ENCODE data around the gene SMARCE1.
"Not testable (repeated sequence)": the region's sequence is repeated elsewhere in the genome, so short reads cannot be mapped to it uniquely, and the experiment has no call there.

The SMARCE1 gene

GRCh38 chr17:40598619-40599467, 48.8 kb downstream of the SMARCE1 start:
- Mint-ChIP-seq H3K4me3 (peak overlapping the region; percentile 22), H3K27ac (peak overlapping the region; percentile 94), H3K9me3 (peaks cover 7% of the 10 kb centered on the region), H3K4me1 (peaks cover 91% of the 10 kb centered on the region), H3K36me3 (peaks cover 30% of the 10 kb centered on the region), H3K27me3 (no peaks in the 10 kb centered on the region)
- CTCF ChIA-PET, result interaction anchor here (0.7 to 2.1 kb wide), 4 partner anchors 21 to 236 kb away, joined by 3 to 19 read pairs (median 5); no protein-coding TSS in a partner anchor
- DNase-seq, result peak; percentile 75

DNA sequence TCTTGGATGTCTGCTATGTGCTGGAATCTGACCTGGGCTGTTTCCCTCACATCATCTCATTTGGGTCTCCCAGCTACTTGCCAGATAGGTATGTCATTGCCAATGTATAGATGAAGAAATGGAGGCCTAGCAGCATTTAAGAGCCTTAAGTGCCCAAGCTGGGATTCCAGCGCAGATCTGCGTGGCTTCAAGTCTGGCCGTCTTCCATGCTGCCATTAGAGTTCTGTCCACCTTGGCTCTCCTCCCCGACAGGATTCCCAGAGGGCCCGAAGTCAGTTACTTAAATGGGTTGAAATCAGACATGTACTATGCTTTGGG, 49.4 kb downstream of the SMARCE1 start:
- H3K27ac Mint-ChIP-seq, result peak overlapping the region; percentile 94
- no peaks in the 10 kb centered on the region for H3K27me3 Mint-ChIP-seq
- DNase-seq, result no peak
- H3K36me3 Mint-ChIP-seq, result peaks cover 30% of the 10 kb centered on the region
- H3K9me3 Mint-ChIP-seq, result peaks cover 7% of the 10 kb centered on the region
- H3K4me1 Mint-ChIP-seq, result peaks cover 85% of the 10 kb centered on the region
- H3K4me3 Mint-ChIP-seq, result peak overlapping the region; percentile 22
- CTCF ChIA-PET, result interaction anchor here (0.7 to 2.5 kb wide), 7 partner anchors 14 to 236 kb away, joined by 3 to 19 read pairs (median 5); no protein-coding TSS in a partner anchor

- DNase-seq, result no peak
- CTCF ChIA-PET, result interaction anchor here (0.7 to 2.5 kb wide), 7 partner anchors 15 to 235 kb away, joined by 3 to 19 read pairs (median 5); no protein-coding TSS in a partner anchor
- H3K9me3 Mint-ChIP-seq, result peaks cover 7% of the 10 kb centered on the region
- peak overlapping the region; percentile 94 for H3K27ac Mint-ChIP-seq
- H3K4me3 Mint-ChIP-seq, result peak overlapping the region; percentile 53
- H3K27me3 Mint-ChIP-seq, result no peaks in the 10 kb centered on the region
- H3K36me3 Mint-ChIP-seq, result peaks cover 26% of the 10 kb centered on the region
- peaks cover 80% of the 10 kb centered on the region for H3K4me1 Mint-ChIP-seq
These were observed 49.9 kb downstream of the SMARCE1 start for GRCh38 chr17:40597556-40598300.

DNA sequence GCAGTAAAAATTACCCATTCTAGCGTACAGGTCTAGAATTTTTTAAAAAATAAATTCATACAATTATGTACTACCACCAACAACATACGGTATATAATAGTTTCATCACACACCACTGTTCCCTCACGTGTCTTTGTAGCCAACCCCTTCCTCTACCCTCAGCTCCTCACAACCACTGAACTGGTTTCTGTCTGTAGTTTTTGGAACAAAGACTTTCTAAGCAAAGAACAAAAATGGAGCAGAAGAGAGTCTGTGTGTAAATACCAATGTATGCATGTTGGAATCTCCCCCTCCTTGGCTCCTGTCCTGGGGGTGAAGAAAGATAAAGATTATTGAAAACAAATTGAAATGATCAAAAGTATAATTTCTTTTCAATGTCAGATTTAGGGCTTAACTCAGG, 50.5 kb downstream of the SMARCE1 start:
- CTCF ChIA-PET, result interaction anchor here (1.2 to 2.5 kb wide), 4 partner anchors 15 to 34 kb away, joined by 4 to 19 read pairs (median 10); no protein-coding TSS in a partner anchor
- peaks cover 25% of the 10 kb centered on the region for H3K36me3 Mint-ChIP-seq
- H3K4me3 Mint-ChIP-seq, result peak overlapping the region; percentile 53
- peaks cover 74% of the 10 kb centered on the region for H3K4me1 Mint-ChIP-seq
- DNase-seq, result no peak
- peaks cover 7% of the 10 kb centered on the region for H3K9me3 Mint-ChIP-seq
- no peaks in the 10 kb centered on the region for H3K27me3 Mint-ChIP-seq
- H3K27ac Mint-ChIP-seq, result peak overlapping the region; percentile 94

GRCh38 chr17:40596261-40596919, 51.2 kb downstream of the SMARCE1 start:
- no peak for DNase-seq
- Mint-ChIP-seq H3K27ac (peak overlapping the region; percentile 94), H3K4me3 (peak overlapping the region; percentile 40), H3K4me1 (peaks cover 66% of the 10 kb centered on the region), H3K9me3 (peaks cover 7% of the 10 kb centered on the region), H3K36me3 (peaks cover 24% of the 10 kb centered on the region), H3K27me3 (no peaks in the 10 kb centered on the region)
- CTCF ChIA-PET, result interaction anchor here (1.5 to 2.5 kb wide), 3 partner anchors 19 to 33 kb away, joined by 6 to 19 read pairs (median 15); no protein-coding TSS in a partner anchor

- CTCF ChIA-PET, result no interaction called here
- peaks cover 15% of the 10 kb centered on the region for H3K9me3 Mint-ChIP-seq
- no peak overlapping the region for H3K27ac Mint-ChIP-seq
- H3K36me3 Mint-ChIP-seq, result peaks cover 29% of the 10 kb centered on the region
- H3K4me1 Mint-ChIP-seq, result peaks cover 63% of the 10 kb centered on the region
- H3K4me3 Mint-ChIP-seq, result no peak overlapping the region
- no peaks in the 10 kb centered on the region for H3K27me3 Mint-ChIP-seq
- no peak for DNase-seq
These were observed 56.9 kb downstream of the SMARCE1 start for GRCh38 chr17:40590742-40591141.

GRCh38 chr17:40588552-40588951, 59.1 kb downstream of the SMARCE1 start:
- DNase-seq, result peak; percentile 41
- Mint-ChIP-seq H3K27me3 (no peaks in the 10 kb centered on the region), H3K36me3 (peaks cover 43% of the 10 kb centered on the region), H3K4me3 (no peak overlapping the region), H3K4me1 (peaks cover 73% of the 10 kb centered on the region), H3K27ac (peak overlapping the region; percentile 68), H3K9me3 (peaks cover 34% of the 10 kb centered on the region)
- CTCF ChIA-PET, result interaction anchor here (2.2 kb wide), 1 partner anchor 26 kb away, joined by 6 read pairs; no protein-coding TSS in a partner anchor

GRCh38 chr17:40586264-40586663, 61.4 kb downstream of the SMARCE1 start:
- Mint-ChIP-seq H3K9me3 (peaks cover 40% of the 10 kb centered on the region), H3K4me1 (peaks cover 93% of the 10 kb centered on the region), H3K27ac (peak overlapping the region; percentile 91), H3K36me3 (peaks cover 46% of the 10 kb centered on the region), H3K4me3 (peak overlapping the region; percentile 10)
- CTCF ChIA-PET, DNase-seq, H3K27me3 Mint-ChIP-seq: not testable (repeated sequence)

GRCh38 chr17:40584950-40585349, 62.7 kb downstream of the SMARCE1 start:
- CTCF ChIA-PET, H3K27me3 Mint-ChIP-seq, DNase-seq, H3K4me3 Mint-ChIP-seq: not testable (repeated sequence)
- Mint-ChIP-seq H3K27ac (peak overlapping the region; percentile 12), H3K4me1 (peaks cover 94% of the 10 kb centered on the region), H3K9me3 (peaks cover 40% of the 10 kb centered on the region), H3K36me3 (peaks cover 43% of the 10 kb centered on the region)

- peaks cover 31% of the 10 kb centered on the region for H3K36me3 Mint-ChIP-seq
- CTCF ChIA-PET, result interaction anchor here (0.6 to 2.6 kb wide), 3 partner anchors 22 to 967 kb away, joined by 3 to 11 read pairs (median 4); no protein-coding TSS in a partner anchor
- H3K27ac Mint-ChIP-seq, result peak overlapping the region; percentile 87
- peak overlapping the region; percentile 19 for H3K4me3 Mint-ChIP-seq
- peaks cover 33% of the 10 kb centered on the region for H3K9me3 Mint-ChIP-seq
- peaks cover 92% of the 10 kb centered on the region for H3K4me1 Mint-ChIP-seq
- DNase-seq, result peak; percentile 88
- no peaks in the 10 kb centered on the region for H3K27me3 Mint-ChIP-seq
These were observed 65.2 kb downstream of the SMARCE1 start for GRCh38 chr17:40582328-40582901.

DNA sequence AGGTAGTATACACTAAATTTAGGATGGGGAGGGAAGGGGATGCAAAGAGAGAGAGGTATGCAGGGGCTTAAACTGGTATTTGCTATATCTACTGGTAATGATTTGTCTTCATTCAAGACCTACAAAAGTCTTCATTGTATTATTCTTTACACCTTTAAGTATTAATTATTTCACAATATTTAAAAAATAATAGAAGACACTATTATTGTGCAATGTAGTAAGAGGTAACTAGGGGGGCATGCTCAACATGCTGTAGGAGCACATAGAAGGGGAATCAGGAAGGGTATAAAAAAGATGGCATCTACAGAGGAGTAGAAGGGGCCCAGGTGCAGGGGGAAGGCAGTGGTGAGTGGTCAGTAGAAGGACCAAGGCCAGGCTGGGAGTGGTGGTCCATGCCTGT, 67.5 kb downstream of the SMARCE1 start:
- H3K27ac Mint-ChIP-seq, result no peak overlapping the region

GRCh38 chr17:40579471-40579870, 68.1 kb downstream of the SMARCE1 start:
- peaks cover 26% of the 10 kb centered on the region for H3K9me3 Mint-ChIP-seq
- H3K27me3 Mint-ChIP-seq, result no peaks in the 10 kb centered on the region

More for the DNA sequence above, 67.5 kb downstream of the SMARCE1 start:
- Mint-ChIP-seq H3K4me1 (peaks cover 88% of the 10 kb centered on the region), H3K9me3 (peaks cover 26% of the 10 kb centered on the region), H3K4me3 (no peak overlapping the region), H3K36me3 (peaks cover 25% of the 10 kb centered on the region), H3K27me3 (no peaks in the 10 kb centered on the region)
- DNase-seq, result no peak
- CTCF ChIA-PET, result no interaction called here

DNA sequence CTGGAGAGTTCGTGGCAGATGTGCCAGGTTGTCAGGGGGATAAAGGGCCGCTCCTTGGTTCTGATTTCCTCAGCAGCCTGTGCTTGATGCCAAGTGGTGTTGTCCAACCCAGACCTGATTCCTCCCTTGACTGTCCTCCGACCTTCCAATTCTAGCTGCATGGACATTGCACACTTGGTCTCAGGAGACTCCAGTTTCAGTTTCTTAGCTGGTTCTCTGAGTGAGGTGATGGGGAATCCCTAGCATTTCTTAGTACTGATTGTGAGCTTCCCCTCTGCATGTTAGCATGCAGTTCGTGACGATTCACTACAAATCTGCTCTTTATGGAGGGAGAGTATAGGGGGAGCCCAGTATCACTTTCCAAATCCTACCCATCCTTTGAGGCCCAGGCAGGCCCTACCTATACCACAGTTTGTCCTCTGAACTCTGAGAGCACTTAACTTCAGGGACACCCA, 70.0 kb downstream of the SMARCE1 start:
- H3K27ac Mint-ChIP-seq, result peak overlapping the region; percentile 79
- DNase-seq, result peak; percentile 46
- H3K4me1 Mint-ChIP-seq, result peaks cover 69% of the 10 kb centered on the region
- peaks cover 29% of the 10 kb centered on the region for H3K9me3 Mint-ChIP-seq
- peaks cover 24% of the 10 kb centered on the region for H3K36me3 Mint-ChIP-seq
- peak overlapping the region; percentile 18 for H3K4me3 Mint-ChIP-seq
- H3K27me3 Mint-ChIP-seq, result no peaks in the 10 kb centered on the region
- CTCF ChIA-PET, result interaction anchor here (0.8 to 4.5 kb wide), 9 partner anchors 10 to 42 kb away, joined by 3 to 36 read pairs (median 6); no protein-coding TSS in a partner anchor

More at GRCh38 chr17:40579471-40579870, 68.1 kb downstream of the SMARCE1 start:
- Mint-ChIP-seq H3K36me3 (peaks cover 23% of the 10 kb centered on the region), H3K4me1 (peaks cover 85% of the 10 kb centered on the region), H3K27ac (no peak overlapping the region), H3K4me3 (no peak overlapping the region)
- DNase-seq, result no peak
- CTCF ChIA-PET, result interaction anchor here (4.5 kb wide), 1 partner anchor 16 kb away, joined by 36 read pairs; no protein-coding TSS in a partner anchor
